Thyroid gland (tissue), 4 donors: ENCODE data around the gene ZC3H12A. TPM values are rescaled to one million over a fixed set of nuclear protein-coding genes. Genes with fewer than 3 reads are reported as not detected.

Experiments used
- DNase-seq, 2 donors: peaks; one replicate each; pipeline ENCODE4 v3.0.0-alpha.2; 2019
- H3K27ac ChIP-seq, 3 donors: fragments of 200-600 bp; sonication (generic); 1 replicate in 2 of 3; 2 replicates in 1 of 3; pipeline ENCODE4 v1.5.1; 2016 to 2019; ENCODE audit warnings: mild to moderate bottlenecking in 1 of 3, moderate library complexity in 1 of 3
- H3K27me3 ChIP-seq: fragments of 200-600 bp; sonication (generic); one replicate; pipeline ENCODE4 v1.5.1; 2019
- H3K36me3 ChIP-seq, 2 donors: fragments of 200-600 bp; sonication (generic); one replicate each; pipeline ENCODE4 v1.5.1; 2016 to 2019
- H3K4me1 ChIP-seq, 2 donors: fragments of 200-600 bp; sonication (generic); one replicate each; pipeline ENCODE4 v1.5.1; 2017 to 2019
- H3K4me3 ChIP-seq, 3 donors: fragments of 200-600 bp; sonication (generic); replicated peaks in 1 of 3; 1 replicate in 2 of 3; 2 replicates in 1 of 3; pipeline ENCODE4 v1.5.1; 2016; ENCODE audit warnings: mild to moderate bottlenecking in 1 of 3
- H3K9me3 ChIP-seq: fragments of 200-600 bp; sonication (generic); one replicate; pipeline ENCODE4 v1.5.1; 2017
- POLR2A ChIP-seq, 2 donors: fragments of 450-650 bp; IDR thresholded peaks; one replicate each; pipeline ENCODE4 v1.6.1; 2017; ENCODE audit warnings: antibody characterized with exemption in 2 of 2, mild to moderate bottlenecking in 2 of 2, moderate library complexity in 1 of 2
- WGBS, 2 donors: methylation state at CpG; one replicate each; pipeline ENCODE4 v1.1.5; 2017; 5-methylcytosine and 5-hydroxymethylcytosine counted together
- intact Hi-C: fragments of 100-400 bp; cut with DNase I; formaldehyde crosslinking; loops from one replicate; pipeline ENCODE4 v1.15.1; 2023
- total RNA-seq, 4 donors: library from RNA; depleted of rRNA; stranded (reverse); fragments of >200 nt; gene quantifications; one replicate each; pipeline ENCODE4 v1.2.3, GENCODE V29; 2016
- TF ChIP-seq, protein P1 (sequence below), 6 experiments: fragments of 200-600 bp in 3 of 6; fragments of 450-650 bp in 3 of 6; sonication (generic) in 3 of 6; IDR thresholded peaks; one replicate each; pipeline ENCODE4 v1.5.1; 2016 to 2019; ENCODE audit warnings: antibody characterized with exemption in 6 of 6, mild to moderate bottlenecking in 2 of 6, inconsistent platforms in 1 of 6, moderate library complexity in 1 of 6

ZC3H12A gene
- total RNA-seq, 4 donors from 2014 or later: 4.1 to 7.1 (median 5.1) TPM

DNA sequence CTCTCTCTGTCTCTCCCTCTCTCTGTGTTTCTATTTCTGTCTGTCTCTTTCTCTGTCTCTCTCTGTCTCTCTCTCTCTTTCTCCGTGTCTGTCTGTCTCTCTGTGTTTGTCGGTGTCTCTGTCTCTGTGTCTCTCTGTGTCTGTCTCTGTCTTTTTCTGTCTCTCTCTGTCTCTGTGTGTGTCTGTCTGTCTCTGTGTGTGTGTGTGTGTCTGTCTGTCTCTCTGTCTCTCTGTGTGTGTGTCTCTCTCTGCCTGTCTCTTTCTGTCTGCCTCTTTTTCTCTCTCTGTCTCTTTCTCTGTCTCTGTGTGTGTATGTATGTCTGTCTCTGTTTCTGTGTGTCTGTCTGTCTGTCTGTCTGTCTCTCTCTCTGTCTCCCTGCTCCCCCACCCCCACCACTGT lies 31.7 kb upstream of the ZC3H12A start:
- DNase-seq: no peak
- 76 to 79% methylated on average over 2 of the region's 2 CpGs for WGBS, 2 donors
- Histone ChIP-seq H3K9me3 (no peaks in the 10 kb centered on the region), H3K4me3 (no peak overlapping the region), H3K27me3 (no peaks in the 10 kb centered on the region), H3K36me3 (no peaks in the 10 kb centered on the region), H3K4me1 (no peaks in the 10 kb centered on the region), H3K27ac (no peak overlapping the region)
- intact Hi-C loops: no loop called here
- TF ChIP-seq POLR2A (IDR thresholded peaks at IDR 0.05): no peak
- TF ChIP-seq, protein P1, sequence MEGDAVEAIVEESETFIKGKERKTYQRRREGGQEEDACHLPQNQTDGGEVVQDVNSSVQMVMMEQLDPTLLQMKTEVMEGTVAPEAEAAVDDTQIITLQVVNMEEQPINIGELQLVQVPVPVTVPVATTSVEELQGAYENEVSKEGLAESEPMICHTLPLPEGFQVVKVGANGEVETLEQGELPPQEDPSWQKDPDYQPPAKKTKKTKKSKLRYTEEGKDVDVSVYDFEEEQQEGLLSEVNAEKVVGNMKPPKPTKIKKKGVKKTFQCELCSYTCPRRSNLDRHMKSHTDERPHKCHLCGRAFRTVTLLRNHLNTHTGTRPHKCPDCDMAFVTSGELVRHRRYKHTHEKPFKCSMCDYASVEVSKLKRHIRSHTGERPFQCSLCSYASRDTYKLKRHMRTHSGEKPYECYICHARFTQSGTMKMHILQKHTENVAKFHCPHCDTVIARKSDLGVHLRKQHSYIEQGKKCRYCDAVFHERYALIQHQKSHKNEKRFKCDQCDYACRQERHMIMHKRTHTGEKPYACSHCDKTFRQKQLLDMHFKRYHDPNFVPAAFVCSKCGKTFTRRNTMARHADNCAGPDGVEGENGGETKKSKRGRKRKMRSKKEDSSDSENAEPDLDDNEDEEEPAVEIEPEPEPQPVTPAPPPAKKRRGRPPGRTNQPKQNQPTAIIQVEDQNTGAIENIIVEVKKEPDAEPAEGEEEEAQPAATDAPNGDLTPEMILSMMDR (IDR thresholded peaks at IDR 0.05): no peak

DNA sequence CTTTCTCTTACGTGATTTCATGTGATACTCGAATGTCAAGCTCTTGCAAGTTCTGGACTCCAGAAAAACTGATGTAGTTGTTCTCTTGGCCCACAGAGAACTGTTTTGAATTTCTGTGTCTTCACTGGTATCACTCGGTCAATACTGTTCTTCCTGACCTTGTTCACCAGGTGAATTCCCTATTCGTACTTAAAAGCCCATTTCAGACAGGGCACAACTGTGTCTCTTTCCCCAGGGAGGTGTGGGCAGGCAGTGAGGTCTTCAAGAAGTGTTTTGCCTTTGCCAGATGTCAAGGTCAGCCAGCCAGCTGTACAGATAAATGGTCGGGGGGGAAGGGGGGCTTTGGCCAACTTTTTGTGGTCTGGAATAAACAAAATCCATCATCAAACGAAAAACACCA lies 27.5 kb upstream of the ZC3H12A start:
- H3K36me3 ChIP-seq: no peaks in the 10 kb centered on the region
- no peak overlapping the region for H3K27ac ChIP-seq
- no peak for DNase-seq
- no peak overlapping the region for H3K4me3 ChIP-seq
- no peaks in the 10 kb centered on the region for H3K4me1 ChIP-seq
- TF ChIP-seq, protein P1 (IDR thresholded peaks at IDR 0.05): no peak
- TF ChIP-seq POLR2A (IDR thresholded peaks at IDR 0.05): no peak
- intact Hi-C loops: no loop called here
- 57 to 60% methylated on average over 6 of the region's 6 CpGs for whole genome bisulfite sequencing, 2 donors
- no peaks in the 10 kb centered on the region for H3K9me3 ChIP-seq
- H3K27me3 ChIP-seq: no peaks in the 10 kb centered on the region

DNA sequence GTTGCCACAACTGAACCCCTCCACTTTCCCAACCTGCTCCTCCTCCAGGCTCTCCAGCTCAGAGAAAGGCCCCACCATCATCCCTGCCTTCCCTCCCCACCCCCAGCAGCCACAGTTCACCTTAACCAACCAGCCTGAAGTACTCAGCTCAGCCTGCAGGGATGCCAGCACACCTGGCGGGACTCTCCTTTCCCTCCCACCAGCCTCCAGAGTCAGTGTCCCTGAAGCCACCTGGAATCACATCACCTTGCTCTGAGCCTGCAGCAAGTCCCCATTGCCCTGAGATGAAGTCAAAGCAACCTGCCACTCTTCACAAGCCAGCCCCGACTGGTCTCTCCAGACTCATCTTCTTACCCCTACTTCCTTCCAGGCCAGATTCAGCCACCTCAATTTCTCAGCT lies 26.2 kb upstream of the ZC3H12A start:
- WGBS, 2 donors: 17 to 35% methylated on average over 2 of the region's 2 CpGs
- intact Hi-C loops: no loop called here
- H3K27me3 ChIP-seq: no peaks in the 10 kb centered on the region
- H3K9me3 ChIP-seq: no peaks in the 10 kb centered on the region
- no peaks in the 10 kb centered on the region for H3K36me3 ChIP-seq
- no peak overlapping the region for H3K4me3 ChIP-seq
- TF ChIP-seq POLR2A (IDR thresholded peaks at IDR 0.05): no peak
- TF ChIP-seq, protein P1 (IDR thresholded peaks at IDR 0.05): no peak
- no peak for DNase-seq
- no peak overlapping the region for H3K27ac ChIP-seq
- no peaks in the 10 kb centered on the region for H3K4me1 ChIP-seq

DNA sequence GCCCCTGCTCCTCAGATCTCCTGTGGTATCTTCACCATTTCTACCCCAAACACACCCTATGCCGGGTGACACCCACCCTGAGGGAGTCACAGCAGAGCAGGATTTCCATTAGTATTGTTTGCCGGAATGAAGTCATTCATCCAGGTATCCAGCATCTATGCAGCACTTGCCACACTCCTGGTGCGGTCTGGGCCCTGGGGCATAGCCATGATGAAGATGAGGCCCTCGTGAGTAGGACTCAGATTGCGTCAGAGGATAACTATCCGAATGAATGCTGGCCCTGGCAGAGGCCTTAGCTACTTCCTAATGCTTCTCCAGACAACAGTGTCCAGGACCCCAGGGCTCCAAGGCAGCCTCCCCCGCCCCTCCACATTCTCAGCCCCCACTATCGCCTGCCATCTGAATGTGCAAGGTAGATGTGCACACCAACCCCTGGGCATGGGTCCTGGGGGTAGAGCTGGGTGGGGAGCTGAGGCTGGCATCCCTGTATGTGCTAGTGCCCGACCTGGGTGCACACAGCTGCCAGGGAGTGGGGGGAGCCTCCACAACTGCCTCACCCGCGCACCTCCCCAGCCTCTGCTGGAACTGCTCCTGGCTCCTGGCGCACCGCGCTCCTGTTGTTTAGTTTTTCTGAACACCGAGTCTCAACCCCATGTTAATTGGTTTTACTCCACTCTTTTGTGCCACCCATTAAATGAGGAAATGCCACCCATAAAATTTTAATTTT lies 25.5 kb upstream of the ZC3H12A start:
- no peak for DNase-seq
- H3K36me3 ChIP-seq: no peaks in the 10 kb centered on the region
- no peak overlapping the region for H3K4me3 ChIP-seq
- no peaks in the 10 kb centered on the region for H3K27me3 ChIP-seq
- H3K9me3 ChIP-seq: no peaks in the 10 kb centered on the region
- 55 to 62% methylated on average over 15 of the region's 15 CpGs for WGBS, 2 donors
- H3K4me1 ChIP-seq: no peaks in the 10 kb centered on the region
- intact Hi-C loops: no loop called here
- TF ChIP-seq, protein P1 (IDR thresholded peaks at IDR 0.05): no peak
- no peak for TF ChIP-seq POLR2A (IDR thresholded peaks at IDR 0.05)
- no peak overlapping the region for H3K27ac ChIP-seq

DNA sequence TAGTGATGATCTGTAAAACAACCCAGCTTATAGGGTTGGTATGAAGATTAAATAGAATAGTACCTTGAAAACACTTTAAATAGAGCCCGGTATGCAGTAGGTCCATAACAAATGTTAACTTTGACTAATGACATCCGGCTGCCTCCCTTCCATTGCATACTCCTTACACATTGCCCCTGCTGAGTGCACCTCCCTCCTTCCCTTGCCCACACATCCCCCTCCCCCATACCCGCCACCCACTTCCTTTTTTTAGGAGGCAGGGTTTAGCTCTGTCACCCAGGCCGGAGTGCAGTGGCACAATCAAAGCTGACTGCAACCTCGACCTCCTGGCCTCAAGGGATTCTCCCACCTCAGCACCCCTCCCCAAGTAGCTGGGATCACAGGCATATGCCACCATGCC lies 24.4 kb upstream of the ZC3H12A start:
- intact Hi-C loops: loop anchor here (5.0 kb wide), 1 partner anchor 232 kb away; no protein-coding TSS in a partner anchor
- no peak for TF ChIP-seq POLR2A (IDR thresholded peaks at IDR 0.05)
- TF ChIP-seq, protein P1 (IDR thresholded peaks at IDR 0.05): no peak
- H3K9me3 ChIP-seq: no peaks in the 10 kb centered on the region
- 36 to 42% methylated on average over 5 of the region's 5 CpGs for WGBS, 2 donors
- H3K4me1 ChIP-seq: no peaks in the 10 kb centered on the region
- H3K27me3 ChIP-seq: no peaks in the 10 kb centered on the region
- no peak overlapping the region for H3K27ac ChIP-seq
- H3K36me3 ChIP-seq: no peaks in the 10 kb centered on the region
- H3K4me3 ChIP-seq: no peak overlapping the region
- DNase-seq: no peak
